Motor neuron (in vitro differentiated cells): ENCODE results near the gene VKORC1. TPM values are rescaled to one million over a fixed set of nuclear protein-coding genes. Genes with fewer than 3 reads are reported as not detected.
"Not testable (repeated sequence)": the region's sequence is repeated elsewhere in the genome, so short reads cannot be mapped to it uniquely, and the experiment has no call there.

Experiments used
- ATAC-seq, 8 experiments: fragments of 200-7000 bp; cut with Tn5 transposase; replicated peaks in 6 of 8; 2 replicates each; pipeline ENCODE4 v1.8.0; 2021; ENCODE audit warnings: mild to moderate bottlenecking in 8 of 8, moderate library complexity in 8 of 8
- H3K27ac ChIP-seq, 2 donors: fragments of 250-450 bp; sonication (Bioruptor Pico); 2 replicates each; pipeline ENCODE4 v1.9.0; 2021; ENCODE audit warnings: antibody characterized with exemption in 2 of 2, mild to moderate bottlenecking in 2 of 2, moderate library complexity in 1 of 2
- H3K4me1 ChIP-seq, 2 donors: fragments of 250-450 bp; sonication (Bioruptor Pico); replicated peaks in 1 of 2; 2 replicates each; pipeline ENCODE4 v1.6.1; 2021; ENCODE audit warnings: antibody characterized with exemption in 2 of 2, mild to moderate bottlenecking in 2 of 2, moderate library complexity in 1 of 2
- H3K4me3 ChIP-seq, 5 donors: fragments of 250-450 bp; sonication (Bioruptor Pico); 2 replicates each; pipeline ENCODE4 v1.9.0; 2021; ENCODE audit warnings: antibody characterized with exemption in 5 of 5, mild to moderate bottlenecking in 5 of 5, moderate library complexity in 4 of 5
- WGBS, 10 experiments: fragments of 450-650 bp; shearing (Covaris generic); methylation state at CpG; one replicate each; pipeline ENCODE4 v1.0.0; 2022; 5-methylcytosine and 5-hydroxymethylcytosine counted together
- in situ Hi-C, 9 experiments: fragments of 400-800 bp; cut with MboI; loops; one replicate each; pipeline ENCODE4 v1.15.0; 2021; ENCODE audit warnings: low sequenced_read_pairs in 9 of 9, low pct_unique_long_range_greater_than_20kb in 2 of 9; ENCODE audit not compliant: unreplicated experiment in 9 of 9
- total RNA-seq, 8 experiments: library from RNA; unstranded; fragments of 300-600 nt; gene quantifications; 2 replicates each; pipeline versions ENCODE4 v1.2.3 to v1.2.4, GENCODE V29; 2022

VKORC1 gene
- total RNA-seq, 8 experiments from 2014 or later, result 53.8 to 109 (median 72.4) TPM

GRCh38 chr16:31108794-31109558, 14.4 kb upstream of the VKORC1 start:
- peaks cover 6 to 10% of the 10 kb centered on the region in 2 donors for H3K4me1 ChIP-seq
- ATAC-seq, result no peak
- in situ Hi-C loops, result no loop called here
- peak overlapping the region; percentile 94 to 99 (median 98) for H3K4me3 ChIP-seq
- H3K27ac ChIP-seq, result peak overlapping the region in 1 of 2 donors; percentile 71
- 56 to 100% (median 84%) methylated on average over 1 to 9 of the region's 57 CpGs; no CpG with 5 or more reads in 6 of the 10 experiments for WGBS, 10 experiments

GRCh38 chr16:31108035-31108793, 13.6 kb upstream of the VKORC1 start, which contains the start of gene BCKDK:
TSS of gene BCKDK (plus strand) at chr16:31108386. CDS start at chr16:31109224, 838 bp downstream.
- in situ Hi-C loops, result no loop called here
- 12 to 50% (median 35%) methylated on average over 1 to 10 of the region's 68 CpGs; no CpG with 5 or more reads in 4 of the 10 experiments for WGBS, 10 experiments
- peak within 1 kb of the TSS; percentile 60 to 71 for H3K27ac ChIP-seq

GRCh38 chr16:31107465-31107867, 12.9 kb upstream of the VKORC1 start:
- peak in 1 of 8 experiments; percentile 29 for ATAC-seq
- Histone ChIP-seq H3K4me3 (peak overlapping the region in 1 of 5 donors; percentile 98), H3K27ac (no peak overlapping the region), H3K4me1 (peaks cover 6 to 10% of the 10 kb centered on the region in 2 donors)
- 55 to 100% (median 80%) methylated on average over 1 to 5 of the region's 6 CpGs; no CpG with 5 or more reads in 3 of the 10 experiments for WGBS, 10 experiments
- in situ Hi-C loops, result no loop called here

More at GRCh38 chr16:31108035-31108793, 13.6 kb upstream of the VKORC1 start, which contains the start of gene BCKDK:
- ATAC-seq, result peak; percentile 88 to 99 (median 96)
- Histone ChIP-seq H3K4me1 (peaks cover 6 to 10% of the 10 kb centered on the region in 2 donors), H3K4me3 (peak within 1 kb of the TSS; percentile 94 to 99 (median 98))

- no peak overlapping the region for H3K27ac ChIP-seq
- in situ Hi-C loops, result no loop called here
- H3K4me1 ChIP-seq, result peaks cover 6 to 10% of the 10 kb centered on the region in 2 donors
- H3K4me3 ChIP-seq, result no peak overlapping the region
- no peak for ATAC-seq
- WGBS, 10 experiments, result 67 to 100% (median 90%) methylated on average over 1 to 15 of the region's 28 CpGs
Observed at GRCh38 chr16:31106509-31107464, 12.2 kb upstream of the VKORC1 start.

GRCh38 chr16:31105677-31106213, 11.1 kb upstream of the VKORC1 start:
- peaks cover 6 to 10% of the 10 kb centered on the region in 2 donors for H3K4me1 ChIP-seq
- ATAC-seq, result peak in 3 of 8 experiments; percentile 44 to 69 (median 57)
- no peak overlapping the region for H3K27ac ChIP-seq
- in situ Hi-C loops, result no loop called here
- H3K4me3 ChIP-seq, result no peak overlapping the region
- 0 to 80% (median 11%) methylated on average over 1 to 24 of the region's 33 CpGs; no CpG with 5 or more reads in 5 of the 10 experiments for WGBS, 10 experiments

GRCh38 chr16:31100876-31101641, 6.5 kb upstream of the VKORC1 start:
- H3K4me3 ChIP-seq, in situ Hi-C loops, ATAC-seq, H3K27ac ChIP-seq, H3K4me1 ChIP-seq: not testable (repeated sequence)
- WGBS, 10 experiments, result 40 to 100% (median 60%) methylated on average over 1 to 7 of the region's 13 CpGs; no CpG with 5 or more reads in 4 of the 10 experiments

GRCh38 chr16:31099860-31100638, 5.5 kb upstream of the VKORC1 start:
- no peak overlapping the region for H3K27ac ChIP-seq
- no peaks in the 10 kb centered on the region for H3K4me1 ChIP-seq
- no peak for ATAC-seq
- 0 to 83% (median 45%) methylated on average over 1 to 4 of the region's 4 CpGs for WGBS, 10 experiments
- H3K4me3 ChIP-seq, result no peak overlapping the region
- in situ Hi-C loops, result no loop called here

- H3K27ac ChIP-seq, result peak overlapping the region; percentile 77 to 81
- H3K4me3 ChIP-seq, result peak overlapping the region; percentile 60 to 70 (median 65)
- 0% methylated on average over 1 to 14 of the region's 20 CpGs; no CpG with 5 or more reads in 3 of the 10 experiments for WGBS, 10 experiments
- in situ Hi-C loops, result no loop called here
- peak; percentile 5 to 30 (median 16) for ATAC-seq
- peaks cover 5% of the 10 kb centered on the region in 2 donors for H3K4me1 ChIP-seq
Observed at GRCh38 chr16:31094088-31094423, 541 bp downstream of the VKORC1 start.

- in situ Hi-C loops, result no loop called here
- ATAC-seq, result peak in 6 of 8 experiments; percentile 3 to 60 (median 54)
- Histone ChIP-seq H3K4me3 (peak overlapping the region; percentile 60 to 70 (median 65)), H3K4me1 (peaks cover 5% of the 10 kb centered on the region in 2 donors), H3K27ac (peak overlapping the region; percentile 27 to 81)
- 0 to 40% (median 10%) methylated on average over 1 to 9 of the region's 17 CpGs; no CpG with 5 or more reads in 3 of the 10 experiments for WGBS, 10 experiments
Observed at GRCh38 chr16:31093132-31093703, 1.4 kb downstream of the VKORC1 start.

GRCh38 chr16:31092330-31092729, 2.3 kb downstream of the VKORC1 start:
- Histone ChIP-seq H3K4me1 (peaks cover 5% of the 10 kb centered on the region in 2 donors), H3K27ac (no peak overlapping the region), H3K4me3 (peak overlapping the region in 1 of 5 donors; percentile 70)
- ATAC-seq, result peak in 1 of 8 experiments; percentile 17
- in situ Hi-C loops, result no loop called here
- WGBS, 10 experiments, result 11 to 85% (median 72%) methylated on average over 1 to 4 of the region's 5 CpGs; no CpG with 5 or more reads in 6 of the 10 experiments
